22Rv1 (cell line): ENCODE results near the gene KRT16.
"Not testable (repeated sequence)": the region's sequence is repeated elsewhere in the genome, so short reads cannot be mapped to it uniquely, and the experiment has no call there.

Experiments used
- H3K27ac ChIP-seq: fragments of 450-650 bp; 2 replicates; pipeline ENCODE4 v1.5.1; 2017
- ZFX ChIP-seq: fragments of 450-650 bp; IDR thresholded peaks from 2 replicates; pipeline ENCODE4 v1.6.1; 2017; ENCODE audit warnings: antibody characterized with exemption, borderline replicate concordance
- TF ChIP-seq, protein P1 (sequence below): fragments of 450-650 bp; IDR thresholded peaks from 2 replicates; pipeline ENCODE4 v1.5.1; 2017; ENCODE audit warnings: mild to moderate bottlenecking

KRT16 gene

GRCh38 chr17:41620583-41621434 lies 8.2 kb upstream of the KRT16 start:
- TF ChIP-seq ZFX = no peak
- TF ChIP-seq, protein P1, sequence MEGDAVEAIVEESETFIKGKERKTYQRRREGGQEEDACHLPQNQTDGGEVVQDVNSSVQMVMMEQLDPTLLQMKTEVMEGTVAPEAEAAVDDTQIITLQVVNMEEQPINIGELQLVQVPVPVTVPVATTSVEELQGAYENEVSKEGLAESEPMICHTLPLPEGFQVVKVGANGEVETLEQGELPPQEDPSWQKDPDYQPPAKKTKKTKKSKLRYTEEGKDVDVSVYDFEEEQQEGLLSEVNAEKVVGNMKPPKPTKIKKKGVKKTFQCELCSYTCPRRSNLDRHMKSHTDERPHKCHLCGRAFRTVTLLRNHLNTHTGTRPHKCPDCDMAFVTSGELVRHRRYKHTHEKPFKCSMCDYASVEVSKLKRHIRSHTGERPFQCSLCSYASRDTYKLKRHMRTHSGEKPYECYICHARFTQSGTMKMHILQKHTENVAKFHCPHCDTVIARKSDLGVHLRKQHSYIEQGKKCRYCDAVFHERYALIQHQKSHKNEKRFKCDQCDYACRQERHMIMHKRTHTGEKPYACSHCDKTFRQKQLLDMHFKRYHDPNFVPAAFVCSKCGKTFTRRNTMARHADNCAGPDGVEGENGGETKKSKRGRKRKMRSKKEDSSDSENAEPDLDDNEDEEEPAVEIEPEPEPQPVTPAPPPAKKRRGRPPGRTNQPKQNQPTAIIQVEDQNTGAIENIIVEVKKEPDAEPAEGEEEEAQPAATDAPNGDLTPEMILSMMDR = no peak
- no peak overlapping the region for H3K27ac ChIP-seq

- not testable (repeated sequence) for H3K27ac ChIP-seq
These were observed 7.5 kb upstream of the KRT16 start for GRCh38 chr17:41619927-41620582.

GRCh38 chr17:41619036-41619926 lies 6.7 kb upstream of the KRT16 start:
- no peak for TF ChIP-seq ZFX
- TF ChIP-seq, protein P1 = no peak
- no peak overlapping the region for H3K27ac ChIP-seq

DNA sequence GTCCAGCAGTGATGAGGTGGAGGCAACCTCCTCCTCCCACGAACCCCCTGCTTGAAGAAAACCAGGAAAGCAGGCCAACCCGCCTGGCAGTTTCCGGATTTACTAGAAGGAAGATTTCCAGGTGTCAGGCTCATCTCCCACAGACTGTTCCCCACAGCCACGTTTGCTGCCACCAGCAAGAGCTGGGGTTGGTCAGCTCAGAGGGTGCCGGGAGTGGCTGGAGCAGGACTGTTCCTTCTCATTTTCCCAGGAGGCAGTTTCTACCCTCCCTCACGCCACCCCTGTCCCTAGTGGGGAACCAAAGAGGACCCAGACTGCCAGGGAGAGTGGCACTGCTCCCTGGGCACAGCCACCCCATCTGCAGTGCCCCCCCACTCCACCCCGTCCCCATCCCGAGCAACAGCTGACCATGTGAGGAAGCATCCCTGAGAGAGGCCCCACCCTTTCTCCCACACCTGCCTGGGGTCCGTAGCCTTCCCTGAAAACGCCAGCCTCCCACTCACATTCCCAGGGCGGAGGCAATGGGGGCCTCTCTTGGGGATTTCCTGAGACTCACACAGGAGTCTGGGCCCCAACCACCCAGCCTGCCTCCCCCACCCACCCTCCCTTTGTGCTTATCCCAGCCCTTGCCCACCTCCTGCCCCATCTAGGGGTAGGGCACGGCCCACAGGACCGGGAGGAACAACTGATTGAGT lies 5.9 kb upstream of the KRT16 start:
- no peak overlapping the region for H3K27ac ChIP-seq
- no peak for TF ChIP-seq ZFX
- TF ChIP-seq, protein P1 = no peak

DNA sequence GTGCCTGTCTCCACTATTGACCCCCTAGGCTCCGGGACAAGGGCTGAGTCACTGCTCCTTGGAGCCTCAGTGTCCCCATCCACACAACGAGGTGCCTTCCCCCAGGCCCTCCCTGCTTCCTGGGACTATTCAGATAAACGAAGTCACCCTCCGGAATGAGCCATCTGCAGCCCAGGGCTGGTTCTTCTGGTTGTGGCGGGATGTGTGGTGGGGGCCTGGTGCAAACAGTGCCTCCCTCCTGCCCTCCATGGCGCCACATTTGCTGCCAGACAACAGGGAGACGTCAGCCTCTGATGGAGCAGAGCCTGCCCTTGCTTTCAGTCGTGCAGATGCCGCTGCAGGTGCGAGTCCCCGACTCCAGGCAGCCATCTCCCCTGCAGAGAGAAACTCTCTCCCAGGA lies 5.1 kb upstream of the KRT16 start:
- no peak overlapping the region for H3K27ac ChIP-seq
- no peak for TF ChIP-seq ZFX
- TF ChIP-seq, protein P1 = no peak

- TF ChIP-seq, protein P1 = no peak
- TF ChIP-seq ZFX = no peak
- no peak overlapping the region for H3K27ac ChIP-seq
These were observed 4.6 kb upstream of the KRT16 start for GRCh38 chr17:41617136-41617535.

GRCh38 chr17:41616486-41616885 lies 3.9 kb upstream of the KRT16 start:
- H3K27ac ChIP-seq = not testable (repeated sequence)
